BLaER1 (cell line): Measurements from ENCODE around the gene TSPYL6.
"Not testable (repeated sequence)": the region's sequence is repeated elsewhere in the genome, so short reads cannot be mapped to it uniquely, and the experiment has no call there.

Experiments
- H3K27ac ChIP-seq: shearing (Covaris generic); formaldehyde crosslinking; 2 replicates; pipeline ENCODE4 v1.8.1; 2022
- H3K27me3 ChIP-seq: shearing (Covaris generic); formaldehyde crosslinking; 2 replicates; pipeline ENCODE4 v1.8.1; 2022
- H3K36me3 ChIP-seq: shearing (Covaris generic); formaldehyde crosslinking; 2 replicates; pipeline ENCODE4 v1.8.1; 2022
- H3K4me1 ChIP-seq: shearing (Covaris generic); formaldehyde crosslinking; 2 replicates; pipeline ENCODE4 v1.8.1; 2022
- H3K4me2 ChIP-seq: shearing (Covaris generic); formaldehyde crosslinking; 2 replicates; pipeline ENCODE4 v1.8.1; 2022
- H3K4me3 ChIP-seq: shearing (Covaris generic); formaldehyde crosslinking; 2 replicates; pipeline ENCODE4 v1.8.1; 2022
- H3K9ac ChIP-seq: shearing (Covaris generic); formaldehyde crosslinking; 2 replicates; pipeline ENCODE4 v1.8.1; 2022
- H3K9me3 ChIP-seq: shearing (Covaris generic); formaldehyde crosslinking; 2 replicates; pipeline ENCODE4 v1.8.1; 2022
- H4K20me1 ChIP-seq: shearing (Covaris generic); formaldehyde crosslinking; 2 replicates; pipeline ENCODE4 v1.8.1; 2022
- Cebpa-rat ChIP-seq: shearing (Covaris generic); IDR thresholded peaks from 2 replicates; pipeline ENCODE4 v1.8.1; 2022

TSPYL6 gene

GRCh38 chr2:54256091-54256694, at the start of gene TSPYL6:
Gene TSPYL6, minus strand, starts transcription at chr2:54256229. Its CDS starts 78 bp downstream, at chr2:54256151.
- Histone ChIP-seq H3K9ac (no peak within 1 kb of the TSS), H3K27me3 (no peaks in the 10 kb centered on the region), H3K4me3 (no peak within 1 kb of the TSS), H3K9me3 (peaks cover 18% of the 10 kb centered on the region), H4K20me1 (no peaks in the 10 kb centered on the region), H3K36me3 (0 out of 2 replicates have a peak, but pooled peaks cover 3% of the 10 kb centered on the region), H3K4me1 (no peaks in the 10 kb centered on the region), H3K4me2 (no peak within 1 kb of the TSS), H3K27ac (no peak within 1 kb of the TSS)
- no peak for TF ChIP-seq Cebpa-rat

GRCh38 chr2:54303631-54304030, 47.6 kb upstream of the TSPYL6 start:
- Histone ChIP-seq H3K4me2 (no peak overlapping the region), H3K27ac (no peak overlapping the region), H3K36me3 (no peaks in the 10 kb centered on the region), H3K4me1 (no peaks in the 10 kb centered on the region), H4K20me1 (no peaks in the 10 kb centered on the region), H3K9me3 (no peaks in the 10 kb centered on the region), H3K4me3 (no peak overlapping the region), H3K27me3 (no peaks in the 10 kb centered on the region), H3K9ac (no peak overlapping the region)
- TF ChIP-seq Cebpa-rat: no peak

GRCh38 chr2:54298514-54298913, 42.5 kb upstream of the TSPYL6 start:
- H3K4me3 ChIP-seq: no peak overlapping the region
- H3K27ac ChIP-seq: no peak overlapping the region
- no peaks in the 10 kb centered on the region for H3K9me3 ChIP-seq
- H3K27me3 ChIP-seq: no peaks in the 10 kb centered on the region
- no peaks in the 10 kb centered on the region for H4K20me1 ChIP-seq
- no peak overlapping the region for H3K4me2 ChIP-seq
- TF ChIP-seq Cebpa-rat: no peak
- no peaks in the 10 kb centered on the region for H3K36me3 ChIP-seq
- no peaks in the 10 kb centered on the region for H3K4me1 ChIP-seq
- no peak overlapping the region for H3K9ac ChIP-seq

GRCh38 chr2:54295911-54296310, 39.9 kb upstream of the TSPYL6 start:
- Histone ChIP-seq H3K9me3 (no peaks in the 10 kb centered on the region), H3K4me3 (no peak overlapping the region), H3K4me1 (no peaks in the 10 kb centered on the region), H3K27me3 (no peaks in the 10 kb centered on the region), H3K9ac (no peak overlapping the region), H4K20me1 (no peaks in the 10 kb centered on the region), H3K27ac (no peak overlapping the region), H3K4me2 (no peak overlapping the region), H3K36me3 (no peaks in the 10 kb centered on the region)
- no peak for TF ChIP-seq Cebpa-rat

- H3K9ac ChIP-seq, H3K9me3 ChIP-seq, H3K27ac ChIP-seq, H3K4me2 ChIP-seq, H3K27me3 ChIP-seq, H3K4me3 ChIP-seq, H3K36me3 ChIP-seq, H4K20me1 ChIP-seq, H3K4me1 ChIP-seq: not testable (repeated sequence)
These were observed 38.6 kb upstream of the TSPYL6 start for GRCh38 chr2:54294665-54295064.

GRCh38 chr2:54290356-54291025, 34.5 kb upstream of the TSPYL6 start:
- Histone ChIP-seq H3K36me3 (no peaks in the 10 kb centered on the region), H4K20me1 (no peaks in the 10 kb centered on the region), H3K4me1 (no peaks in the 10 kb centered on the region)

GRCh38 chr2:54289917-54290316, 33.9 kb upstream of the TSPYL6 start:
- Histone ChIP-seq H3K27me3 (no peaks in the 10 kb centered on the region), H3K4me1 (no peaks in the 10 kb centered on the region), H3K4me2 (no peak overlapping the region), H3K36me3 (no peaks in the 10 kb centered on the region), H3K27ac (no peak overlapping the region), H3K4me3 (no peak overlapping the region), H3K9me3 (no peaks in the 10 kb centered on the region), H3K9ac (no peak overlapping the region), H4K20me1 (no peaks in the 10 kb centered on the region)
- TF ChIP-seq Cebpa-rat: no peak

More at GRCh38 chr2:54290356-54291025, 34.5 kb upstream of the TSPYL6 start:
- H3K9ac ChIP-seq: no peak overlapping the region
- H3K9me3 ChIP-seq: no peaks in the 10 kb centered on the region
- H3K27ac ChIP-seq: no peak overlapping the region
- H3K4me2 ChIP-seq: no peak overlapping the region
- TF ChIP-seq Cebpa-rat: no peak
- no peaks in the 10 kb centered on the region for H3K27me3 ChIP-seq
- H3K4me3 ChIP-seq: no peak overlapping the region

- no peak for TF ChIP-seq Cebpa-rat
- H3K9me3 ChIP-seq: no peaks in the 10 kb centered on the region
- no peaks in the 10 kb centered on the region for H4K20me1 ChIP-seq
- H3K36me3 ChIP-seq: no peaks in the 10 kb centered on the region
- H3K4me2 ChIP-seq: no peak overlapping the region
- no peaks in the 10 kb centered on the region for H3K4me1 ChIP-seq
- no peaks in the 10 kb centered on the region for H3K27me3 ChIP-seq
- H3K27ac ChIP-seq: no peak overlapping the region
- no peak overlapping the region for H3K9ac ChIP-seq
- H3K4me3 ChIP-seq: no peak overlapping the region
These were observed 31.5 kb upstream of the TSPYL6 start for GRCh38 chr2:54287532-54287931.

GRCh38 chr2:54285451-54285850, 29.4 kb upstream of the TSPYL6 start:
- H3K36me3 ChIP-seq: no peaks in the 10 kb centered on the region
- H3K27ac ChIP-seq: no peak overlapping the region
- no peaks in the 10 kb centered on the region for H3K4me1 ChIP-seq
- no peak for TF ChIP-seq Cebpa-rat
- no peaks in the 10 kb centered on the region for H3K9me3 ChIP-seq
- no peak overlapping the region for H3K9ac ChIP-seq
- H3K4me3 ChIP-seq: no peak overlapping the region
- H4K20me1 ChIP-seq: no peaks in the 10 kb centered on the region
- H3K27me3 ChIP-seq: no peaks in the 10 kb centered on the region
- no peak overlapping the region for H3K4me2 ChIP-seq

- no peaks in the 10 kb centered on the region for H4K20me1 ChIP-seq
- H3K4me3 ChIP-seq: no peak overlapping the region
- H3K9me3 ChIP-seq: no peaks in the 10 kb centered on the region
- H3K4me2 ChIP-seq: no peak overlapping the region
- no peak overlapping the region for H3K27ac ChIP-seq
- no peak overlapping the region for H3K9ac ChIP-seq
- H3K36me3 ChIP-seq: no peaks in the 10 kb centered on the region
- TF ChIP-seq Cebpa-rat: no peak
- no peaks in the 10 kb centered on the region for H3K4me1 ChIP-seq
- no peaks in the 10 kb centered on the region for H3K27me3 ChIP-seq
These were observed 28.8 kb upstream of the TSPYL6 start for GRCh38 chr2:54284826-54285225.
